HUES64 (cell line): Measurements from ENCODE around the gene FOXN3. TPM values are rescaled to one million over a fixed set of nuclear protein-coding genes. Genes with fewer than 3 reads are reported as not detected.
A peak's percentile ranks its signal among the peaks of the same experiment; 100 is the strongest.

ENCODE experiments used
- H3K27ac ChIP-seq: 2 replicates; pipeline ENCODE4 v1.7.0; 2013; ENCODE audit warnings: low read depth, low read length, inconsistent platforms
- H3K27me3 ChIP-seq: 2 replicates; pipeline ENCODE4 v1.6.1; 2013; ENCODE audit warnings: mild to moderate bottlenecking, low read length; ENCODE audit not compliant: insufficient read depth
- H3K36me3 ChIP-seq: 2 replicates; pipeline ENCODE4 v1.6.1; 2013; ENCODE audit warnings: mild to moderate bottlenecking, low read length; ENCODE audit not compliant: insufficient read depth
- H3K4me1 ChIP-seq: 2 replicates; pipeline ENCODE4 v1.6.1; 2013; ENCODE audit warnings: mild to moderate bottlenecking, low read length, moderate library complexity; ENCODE audit not compliant: insufficient read depth
- H3K4me3 ChIP-seq: 2 replicates; pipeline ENCODE4 v1.5.1; 2013; ENCODE audit warnings: mild to moderate bottlenecking, low read length, moderate library complexity
- H3K9ac ChIP-seq: 2 replicates; pipeline ENCODE4 v1.6.1; 2013; ENCODE audit warnings: mild to moderate bottlenecking, low read depth, low read length
- H3K9me3 ChIP-seq: 2 replicates; pipeline ENCODE4 v1.6.1; 2013; ENCODE audit warnings: low read depth, low read length; ENCODE audit not compliant: insufficient read depth
- WGBS: fragments of 150-250, 120-280 bp; methylation state at CpG from one replicate; pipeline ENCODE4 v1.1.7; 2013; ENCODE audit warnings: missing lambda C conversion rate; 5-methylcytosine and 5-hydroxymethylcytosine counted together
- polyA plus RNA-seq, 2 experiments: library from polyadenylated mRNA; stranded (reverse); fragments of 50-300 nt; gene quantifications; one replicate each; pipeline ENCODE4 v1.2.3, GENCODE V29; 2013

The FOXN3 gene
- polyA plus RNA-seq (2013, experiment 1 of 2), result 47.5 TPM
- polyA plus RNA-seq (2013, experiment 2 of 2), result 48.8 TPM

DNA sequence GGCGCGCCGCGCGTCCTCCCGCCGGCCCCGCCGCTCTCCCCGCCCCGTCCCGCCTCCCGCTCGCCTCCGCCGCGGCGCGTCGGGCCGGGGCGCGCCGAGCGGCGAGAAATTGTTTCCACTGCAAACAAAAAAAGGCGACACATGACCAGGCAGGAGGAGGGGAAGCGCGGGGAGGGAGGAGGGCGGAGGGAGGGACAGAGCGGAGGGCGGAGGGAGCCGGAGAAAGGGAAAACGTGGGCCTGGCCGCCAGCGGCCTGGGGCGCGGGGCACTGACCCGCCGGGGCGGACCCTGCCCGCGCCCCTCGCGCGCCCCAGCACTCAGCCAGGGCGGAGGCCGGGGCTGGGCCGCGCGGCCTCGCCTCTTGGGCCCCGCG, at the start of gene FOXN3:
FOXN3 (minus strand) TSS at position 143 of the 374 bp plus-strand sequence. CDS start 4,757 bp downstream, outside the sequence.
- H3K27ac ChIP-seq, result peak within 1 kb of the TSS; percentile 88
- peak within 1 kb of the TSS; percentile 69 for H3K4me3 ChIP-seq
- peaks cover 17% of the 10 kb centered on the region for H3K4me1 ChIP-seq
- peak within 1 kb of the TSS; percentile 88 for H3K9ac ChIP-seq
- H3K9me3 ChIP-seq, result no peaks in the 10 kb centered on the region
- under 1% methylated on average over 54 of the region's 54 CpGs for WGBS
- H3K27me3 ChIP-seq, result no peaks in the 10 kb centered on the region
- H3K36me3 ChIP-seq, result peaks cover 17% of the 10 kb centered on the region

- H3K9ac ChIP-seq, result no peak overlapping the region
- no peak overlapping the region for H3K4me3 ChIP-seq
- H3K4me1 ChIP-seq, result 0 out of 2 replicates have a peak, but pooled peaks cover 4% of the 10 kb centered on the region
- H3K36me3 ChIP-seq, result peaks cover 5% of the 10 kb centered on the region; the same call in 1 of the 2 replicates
- no peaks in the 10 kb centered on the region for H3K9me3 ChIP-seq
- H3K27ac ChIP-seq, result no peak overlapping the region
- WGBS, result 81% methylated on average over 5 of the region's 5 CpGs
- H3K27me3 ChIP-seq, result no peaks in the 10 kb centered on the region
Measured at GRCh38 chr14:89466484-89466883, 49.5 kb upstream of the FOXN3 start.

DNA sequence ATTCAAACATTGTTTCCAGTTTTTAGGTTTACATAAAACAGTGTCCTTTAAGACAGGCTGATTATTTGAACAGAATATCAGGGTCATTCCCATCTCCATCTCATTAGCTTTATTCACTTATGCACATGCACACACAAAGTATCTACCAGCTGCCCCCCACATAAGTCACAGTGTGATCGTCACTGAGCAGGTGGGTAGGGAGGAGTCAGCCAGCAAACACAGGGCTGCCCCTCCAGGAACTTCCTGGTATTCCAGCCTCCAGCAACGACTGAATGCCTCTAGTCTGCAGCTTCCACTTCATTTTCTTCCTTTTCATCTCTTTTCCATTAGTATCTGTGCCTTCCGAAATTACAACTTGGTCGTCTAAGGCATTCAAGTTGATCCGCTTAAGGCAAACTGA, 48.8 kb upstream of the FOXN3 start:
- H3K36me3 ChIP-seq, result peaks cover 5% of the 10 kb centered on the region; the same call in 1 of the 2 replicates
- no peak overlapping the region for H3K9ac ChIP-seq
- H3K4me3 ChIP-seq, result no peak overlapping the region
- H3K27ac ChIP-seq, result no peak overlapping the region
- H3K4me1 ChIP-seq, result 0 out of 2 replicates have a peak, but pooled peaks cover 4% of the 10 kb centered on the region
- H3K27me3 ChIP-seq, result no peaks in the 10 kb centered on the region
- H3K9me3 ChIP-seq, result no peaks in the 10 kb centered on the region
- 65% methylated on average over 5 of the region's 5 CpGs for WGBS

DNA sequence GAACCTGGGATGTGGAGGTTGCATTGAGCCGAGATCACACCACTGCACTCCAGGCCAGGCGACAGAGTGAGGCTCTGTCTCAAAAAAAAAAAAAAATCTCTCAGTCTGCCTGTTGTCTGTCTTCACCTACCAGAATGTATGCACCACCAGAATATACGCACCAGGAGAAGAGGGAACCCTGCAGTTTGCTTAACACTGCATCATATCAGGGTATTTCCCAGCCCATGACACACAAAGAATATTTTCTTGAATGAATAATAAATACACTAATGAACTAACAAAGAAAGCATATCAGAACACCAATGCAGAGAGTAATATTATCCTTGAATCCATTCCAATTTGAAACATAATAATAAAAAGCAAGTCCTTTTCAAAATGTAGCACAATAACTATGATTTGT, 44.2 kb upstream of the FOXN3 start:
- Histone ChIP-seq H3K27me3 (no peaks in the 10 kb centered on the region), H3K36me3 (no peaks in the 10 kb centered on the region; the same call in 1 of the 2 replicates), H3K4me3 (no peak overlapping the region), H3K27ac (no peak overlapping the region), H3K9ac (no peak overlapping the region), H3K9me3 (no peaks in the 10 kb centered on the region), H3K4me1 (peaks cover 28% of the 10 kb centered on the region)
- 94% methylated on average over 3 of the region's 3 CpGs for WGBS

DNA sequence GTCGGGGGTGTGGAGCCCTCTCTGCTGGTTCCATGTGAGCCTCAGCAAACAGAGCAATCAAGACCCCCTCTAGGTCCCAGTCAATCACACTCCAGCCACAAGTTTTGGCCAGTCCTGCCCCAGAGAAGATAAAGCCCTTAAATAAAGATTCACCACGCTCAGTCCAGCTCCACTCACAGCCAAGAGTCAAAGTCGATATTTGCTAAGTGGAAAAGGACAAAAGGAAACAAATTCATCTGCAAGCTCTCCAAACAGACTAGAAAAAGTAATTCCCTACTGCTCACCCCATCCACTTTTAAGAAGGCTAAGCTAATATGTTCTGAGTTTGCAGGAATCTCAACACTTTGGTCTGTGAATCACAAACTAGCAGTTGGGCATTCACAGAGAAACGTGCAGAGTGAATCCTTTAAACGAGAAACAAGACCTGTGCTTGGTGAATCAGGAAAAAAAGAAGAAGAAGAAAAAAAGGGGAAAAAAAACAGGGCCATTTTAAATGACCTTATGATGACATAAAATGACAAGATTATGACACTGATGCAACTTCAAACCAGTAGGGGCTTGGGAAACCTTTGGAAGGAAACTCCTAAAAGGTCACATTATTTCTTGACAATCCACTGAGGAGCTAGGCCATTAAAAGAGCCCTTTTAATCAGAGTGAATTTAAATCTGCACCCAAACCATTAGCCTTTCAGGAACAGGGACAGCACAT, 41.8 kb upstream of the FOXN3 start:
- no peak overlapping the region for H3K27ac ChIP-seq
- H3K4me1 ChIP-seq, result peaks cover 30% of the 10 kb centered on the region
- no peak overlapping the region for H3K4me3 ChIP-seq
- H3K9me3 ChIP-seq, result no peaks in the 10 kb centered on the region
- 75% methylated on average over 5 of the region's 5 CpGs for WGBS
- H3K36me3 ChIP-seq, result no peaks in the 10 kb centered on the region; the same call in 1 of the 2 replicates
- H3K9ac ChIP-seq, result peak overlapping the region; percentile 14; the same call in 1 of the 2 replicates
- no peaks in the 10 kb centered on the region for H3K27me3 ChIP-seq

DNA sequence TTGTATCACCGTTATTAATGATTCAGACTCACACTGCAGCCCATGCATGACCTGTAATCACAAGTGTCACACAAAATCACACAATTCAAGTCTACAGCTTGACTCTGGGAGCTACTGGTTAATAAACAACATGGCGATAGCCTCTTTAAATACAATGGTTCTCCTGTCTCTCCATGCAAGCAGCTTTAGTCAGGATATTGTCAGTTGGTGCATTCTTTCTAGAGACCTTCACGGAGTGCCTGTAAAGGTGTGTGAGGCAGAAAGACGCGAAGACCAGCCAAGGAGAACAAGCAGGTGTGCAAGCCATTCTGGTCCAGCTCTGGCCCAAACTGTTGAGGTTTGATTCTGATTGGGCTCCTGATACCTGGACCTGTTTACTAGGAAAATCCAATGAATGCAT, 40.0 kb upstream of the FOXN3 start:
- H3K4me1 ChIP-seq, result peaks cover 30% of the 10 kb centered on the region
- no peak overlapping the region for H3K27ac ChIP-seq
- 96% methylated on average over 5 of the region's 5 CpGs for WGBS

DNA sequence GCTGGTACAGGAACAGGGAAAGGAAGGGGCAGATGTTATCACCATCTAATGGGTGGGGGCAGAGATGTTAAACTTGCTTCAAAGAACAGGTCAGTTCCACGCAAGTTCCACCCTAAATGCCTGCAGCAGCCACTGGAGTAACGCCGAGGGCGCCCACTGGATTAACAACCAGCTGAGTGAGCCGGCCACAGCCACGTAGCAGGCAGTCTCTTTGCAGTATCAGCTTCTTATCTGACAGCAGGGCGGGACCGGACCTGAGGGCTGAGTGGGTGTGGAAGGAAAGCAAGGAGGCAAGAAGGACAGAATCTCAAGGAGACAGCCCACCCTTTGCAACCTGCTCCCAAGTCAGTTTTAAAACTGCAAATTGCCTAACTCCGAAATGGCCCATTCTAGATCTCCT, 38.4 kb upstream of the FOXN3 start:
- peaks cover 28% of the 10 kb centered on the region for H3K4me1 ChIP-seq
- no peak overlapping the region for H3K4me3 ChIP-seq
- H3K9ac ChIP-seq, result no peak overlapping the region
- H3K9me3 ChIP-seq, result no peaks in the 10 kb centered on the region
- 79% methylated on average over 9 of the region's 9 CpGs for WGBS
- no peak overlapping the region for H3K27ac ChIP-seq
- H3K36me3 ChIP-seq, result no peaks in the 10 kb centered on the region; the same call in 1 of the 2 replicates
- no peaks in the 10 kb centered on the region for H3K27me3 ChIP-seq

More for the DNA sequence above, 40.0 kb upstream of the FOXN3 start:
- H3K4me3 ChIP-seq, result no peak overlapping the region
- H3K36me3 ChIP-seq, result no peaks in the 10 kb centered on the region; the same call in 1 of the 2 replicates
- H3K27me3 ChIP-seq, result no peaks in the 10 kb centered on the region
- no peaks in the 10 kb centered on the region for H3K9me3 ChIP-seq
- H3K9ac ChIP-seq, result no peak overlapping the region

DNA sequence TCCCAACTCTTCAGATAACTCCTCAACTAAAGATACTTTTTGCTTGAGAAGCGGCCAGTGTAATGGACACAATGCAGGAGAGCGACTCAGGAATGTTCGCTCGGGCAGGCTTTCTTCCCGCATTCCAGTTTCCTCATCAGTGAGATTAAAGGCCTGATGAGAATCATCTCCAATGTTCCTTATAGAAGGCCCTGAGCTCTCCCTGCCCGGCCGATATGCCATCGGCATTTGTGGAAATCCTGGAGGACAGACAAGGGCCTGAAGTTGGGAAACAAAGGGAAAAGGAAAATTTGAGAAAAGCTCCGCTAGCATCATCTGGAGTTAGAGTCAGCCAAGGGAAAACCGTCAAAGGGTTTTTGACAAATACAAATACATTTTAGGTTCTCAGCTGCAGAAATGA, 38.0 kb upstream of the FOXN3 start:
- 85% methylated on average over 10 of the region's 10 CpGs for WGBS
- Histone ChIP-seq H3K36me3 (no peaks in the 10 kb centered on the region; the same call in 1 of the 2 replicates), H3K27me3 (no peaks in the 10 kb centered on the region), H3K4me3 (no peak overlapping the region), H3K9ac (no peak overlapping the region), H3K9me3 (no peaks in the 10 kb centered on the region), H3K4me1 (peaks cover 24% of the 10 kb centered on the region), H3K27ac (no peak overlapping the region)

DNA sequence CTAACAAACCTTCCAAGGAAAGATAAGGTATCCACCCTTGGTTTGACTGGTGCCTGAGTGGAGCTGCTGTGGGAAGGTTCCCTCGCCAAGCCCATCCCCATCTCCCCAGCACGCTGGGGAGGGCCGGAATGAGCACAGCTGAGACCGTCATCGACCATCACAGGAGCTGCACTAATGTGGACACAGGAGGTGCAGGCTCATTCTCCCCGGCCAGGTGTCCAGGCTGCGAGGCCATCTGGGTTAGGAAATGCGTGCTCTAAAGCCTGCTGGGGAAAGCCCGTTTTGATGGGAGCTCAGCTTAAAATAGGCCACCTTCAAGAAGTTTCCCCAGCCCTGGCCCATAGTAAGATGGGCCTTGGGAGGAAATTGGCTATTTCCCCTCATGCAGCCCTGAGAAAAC, 35.2 kb upstream of the FOXN3 start:
- H3K27me3 ChIP-seq, result no peaks in the 10 kb centered on the region
- no peak overlapping the region for H3K27ac ChIP-seq
- H3K9ac ChIP-seq, result no peak overlapping the region
- 0 out of 2 replicates have a peak, but pooled peaks cover 6% of the 10 kb centered on the region for H3K4me1 ChIP-seq
- H3K9me3 ChIP-seq, result no peaks in the 10 kb centered on the region
- no peak overlapping the region for H3K4me3 ChIP-seq
- no peaks in the 10 kb centered on the region; the same call in 1 of the 2 replicates for H3K36me3 ChIP-seq
- WGBS, result 89% methylated on average over 9 of the region's 9 CpGs

DNA sequence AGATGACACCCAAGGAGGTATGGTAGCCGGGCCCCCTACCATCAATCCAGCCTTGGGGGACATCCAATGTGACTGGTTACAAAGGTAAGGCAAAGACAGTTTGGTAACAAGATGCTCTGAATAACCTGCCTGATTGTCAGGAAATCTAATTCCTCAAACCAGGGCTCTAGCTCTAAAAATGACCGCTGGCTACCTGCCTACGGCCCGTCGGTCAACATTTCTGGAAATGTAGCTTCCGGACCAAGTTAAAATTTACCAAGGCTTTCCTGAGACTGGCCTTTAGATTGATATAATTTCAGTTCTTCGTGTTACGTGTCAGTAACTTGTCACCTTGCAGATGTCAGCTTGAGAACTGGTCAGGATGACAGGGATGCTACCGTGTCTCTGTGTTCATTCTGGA, 34.2 kb upstream of the FOXN3 start:
- no peak overlapping the region for H3K27ac ChIP-seq
- H3K4me3 ChIP-seq, result no peak overlapping the region
- 0 out of 2 replicates have a peak, but pooled peaks cover 6% of the 10 kb centered on the region for H3K4me1 ChIP-seq
- H3K9me3 ChIP-seq, result no peaks in the 10 kb centered on the region
- no peaks in the 10 kb centered on the region for H3K36me3 ChIP-seq
- no peak overlapping the region for H3K9ac ChIP-seq
- WGBS, result 94% methylated on average over 9 of the region's 9 CpGs
- H3K27me3 ChIP-seq, result no peaks in the 10 kb centered on the region

DNA sequence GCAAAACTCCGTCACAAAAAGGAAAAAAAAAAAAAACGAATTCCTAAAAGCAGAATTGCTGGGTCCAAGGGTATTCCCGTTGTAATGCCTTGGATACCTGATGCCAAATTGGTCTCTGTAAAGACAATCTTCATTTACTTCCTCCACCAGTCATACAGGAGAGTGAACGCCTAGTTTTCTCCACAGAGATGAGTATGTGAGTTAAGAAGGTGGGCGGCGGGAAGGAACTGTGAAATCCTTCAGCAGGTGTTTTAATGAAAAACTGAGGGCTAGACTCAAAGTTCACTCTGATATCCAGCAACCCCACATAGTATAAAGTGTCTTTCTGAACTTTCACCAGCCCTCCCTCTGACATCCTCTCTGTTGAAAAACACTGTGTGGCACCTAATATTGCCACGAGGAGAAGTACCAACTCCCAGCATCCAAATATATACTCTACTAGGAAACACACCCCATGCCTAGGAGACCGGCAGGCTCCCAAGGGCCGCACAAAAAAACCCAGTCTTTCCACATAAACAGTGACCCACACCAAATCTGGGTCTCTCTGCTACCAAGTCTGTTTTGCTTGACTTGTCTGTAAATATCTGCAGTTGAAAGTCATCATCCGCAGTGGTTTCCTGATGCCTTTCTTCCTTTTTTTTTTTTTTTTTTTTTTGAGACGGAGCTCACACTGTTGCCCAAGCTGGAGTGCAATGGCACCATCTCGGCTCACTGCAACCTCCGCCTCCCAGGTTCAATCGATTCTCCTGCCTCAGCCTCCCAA, 30.3 kb upstream of the FOXN3 start:
- no peaks in the 10 kb centered on the region for H3K27me3 ChIP-seq
- no peak overlapping the region for H3K27ac ChIP-seq
- no peaks in the 10 kb centered on the region for H3K9me3 ChIP-seq
- peaks cover 12% of the 10 kb centered on the region for H3K4me1 ChIP-seq
- no peak overlapping the region for H3K9ac ChIP-seq
- H3K36me3 ChIP-seq, result no peaks in the 10 kb centered on the region
- no peak overlapping the region for H3K4me3 ChIP-seq
- 95% methylated on average over 14 of the region's 14 CpGs for WGBS
